H9 (cell line): Measurements from ENCODE around the gene TTR. TPM values are rescaled to one million over a fixed set of nuclear protein-coding genes. Genes with fewer than 3 reads are reported as not detected.

ENCODE experiments used
- DNase-seq: peaks from one replicate; pipeline ENCODE4 v3.0.0-alpha.2; 2017
- H2AFZ ChIP-seq: one replicate; pipeline ENCODE4 v1.6.1; 2013; ENCODE audit warnings: mild to moderate bottlenecking, low read length, control low read depth, moderate library complexity
- H2AK5ac ChIP-seq: 2 replicates; pipeline ENCODE4 v1.6.1; 2013; ENCODE audit warnings: low read length, control low read depth, mixed read lengths; ENCODE audit not compliant: insufficient read length
- H2BK120ac ChIP-seq: one replicate; pipeline ENCODE4 v1.6.1; 2013; ENCODE audit warnings: low read depth, mild to moderate bottlenecking, low read length, control low read depth, inconsistent platforms; ENCODE audit not compliant: poor library complexity, severe bottlenecking
- H2BK12ac ChIP-seq: 2 replicates; pipeline ENCODE4 v1.6.1; 2013; ENCODE audit warnings: low read length, control low read depth, mixed read lengths, low read depth; ENCODE audit not compliant: insufficient read length
- H2BK15ac ChIP-seq: 2 replicates; pipeline ENCODE4 v1.6.1; 2013; ENCODE audit warnings: low read depth, low read length, control low read depth
- H2BK20ac ChIP-seq: one replicate; pipeline ENCODE4 v1.6.1; 2013; ENCODE audit warnings: low read depth, mild to moderate bottlenecking, low read length, control low read depth, inconsistent platforms; ENCODE audit not compliant: poor library complexity, severe bottlenecking
- H2BK5ac ChIP-seq: 2 replicates; pipeline ENCODE4 v1.6.1; 2013; ENCODE audit warnings: low read length, control low read depth, mixed read lengths; ENCODE audit not compliant: insufficient read length
- H3K14ac ChIP-seq: 2 replicates; pipeline ENCODE4 v1.6.1; 2013; ENCODE audit warnings: low read length, control low read depth; ENCODE audit not compliant: insufficient read depth
- H3K18ac ChIP-seq: 2 replicates; pipeline ENCODE4 v1.6.1; 2013; ENCODE audit warnings: low read depth, mild to moderate bottlenecking, mixed read lengths, low read length, control low read depth; ENCODE audit not compliant: insufficient read length
- H3K23ac ChIP-seq: 2 replicates; pipeline ENCODE4 v1.6.1; 2013; ENCODE audit warnings: low read length, control low read depth, mixed read lengths, low read depth; ENCODE audit not compliant: insufficient read length
- H3K23me2 ChIP-seq: 2 replicates; pipeline ENCODE4 v1.6.1; 2013; ENCODE audit warnings: low read depth, mild to moderate bottlenecking, mixed read lengths, low read length, control low read depth; ENCODE audit not compliant: insufficient read length, poor library complexity, severe bottlenecking
- H3K27ac ChIP-seq: 2 replicates; pipeline ENCODE4 v1.5.1; 2013; ENCODE audit warnings: low read length, control low read depth, mixed read lengths, low read depth; ENCODE audit not compliant: insufficient read length
- H3K27me3 ChIP-seq: 2 replicates; pipeline ENCODE4 v1.6.1; 2013; ENCODE audit warnings: low read length, control low read depth, inconsistent platforms; ENCODE audit not compliant: insufficient read depth
- H3K4ac ChIP-seq: 2 replicates; pipeline ENCODE4 v1.6.1; 2013; ENCODE audit warnings: low read depth, mild to moderate bottlenecking, control low read depth, inconsistent platforms, low read length, moderate library complexity
- H3K4me1 ChIP-seq: 2 replicates; pipeline ENCODE4 v1.6.1; 2013; ENCODE audit warnings: low read length, control low read depth, inconsistent platforms; ENCODE audit not compliant: insufficient read depth
- H3K4me2 ChIP-seq: 2 replicates; pipeline ENCODE4 v1.6.1; 2013; ENCODE audit warnings: low read length, control low read depth, mixed read lengths; ENCODE audit not compliant: insufficient read length, insufficient read depth
- H3K56ac ChIP-seq: 2 replicates; pipeline ENCODE4 v1.6.1; 2013; ENCODE audit warnings: low read depth, mild to moderate bottlenecking, mixed read lengths, low read length, control low read depth; ENCODE audit not compliant: insufficient read length
- H3K79me1 ChIP-seq: 2 replicates; pipeline ENCODE4 v1.6.1; 2013; ENCODE audit warnings: low read depth, mild to moderate bottlenecking, moderate library complexity, low read length, control low read depth, inconsistent platforms; ENCODE audit not compliant: insufficient read depth, poor library complexity, severe bottlenecking
- H3K79me2 ChIP-seq: 2 replicates; pipeline ENCODE4 v1.6.1; 2013; ENCODE audit warnings: low read length, control low read depth, inconsistent platforms; ENCODE audit not compliant: insufficient read depth
- H3K9ac ChIP-seq: 2 replicates; pipeline ENCODE4 v1.6.1; 2013; ENCODE audit warnings: low read length, control low read depth, mixed read lengths; ENCODE audit not compliant: insufficient read length; ENCODE audit errors: extremely low read depth
- H3K9me3 ChIP-seq: one replicate; pipeline ENCODE4 v1.6.1; 2013; ENCODE audit warnings: low read depth, low read length, inconsistent platforms; ENCODE audit not compliant: control insufficient read depth
- H3T11ph ChIP-seq: one replicate; pipeline ENCODE4 v1.6.1; 2013; ENCODE audit warnings: mild to moderate bottlenecking, low read length, control low read depth, inconsistent platforms
- H4K20me1 ChIP-seq: one replicate; pipeline ENCODE4 v1.6.1; 2013; ENCODE audit not compliant: control insufficient read depth, insufficient read length, insufficient read depth
- H4K5ac ChIP-seq: 2 replicates; pipeline ENCODE4 v1.6.1; 2013; ENCODE audit warnings: low read depth, mild to moderate bottlenecking, mixed read lengths, low read length, control low read depth; ENCODE audit not compliant: insufficient read length
- H4K8ac ChIP-seq: replicated peaks from 2 replicates; pipeline ENCODE4 v1.6.1; 2013; ENCODE audit warnings: low read length, control low read depth, mixed read lengths, low read depth; ENCODE audit not compliant: insufficient read length
- H4K91ac ChIP-seq: 2 replicates; pipeline ENCODE4 v1.6.1; 2013; ENCODE audit warnings: low read depth, mild to moderate bottlenecking, moderate library complexity, mixed read lengths, low read length, control low read depth; ENCODE audit not compliant: insufficient read length
- H3K27ac Mint-ChIP-seq, 3 experiments: 2 replicates in 2 of 3; 3 replicates in 1 of 3; pipeline ENCODE4 v1.8.0; 2020 to 2021; ENCODE audit warnings: mixed read lengths in 3 of 3, mild to moderate bottlenecking in 1 of 3, moderate library complexity in 1 of 3
- H3K27me3 Mint-ChIP-seq: 2 replicates; pipeline ENCODE4 v1.8.0; 2021; ENCODE audit warnings: low read depth, mild to moderate bottlenecking, moderate library complexity, mixed read lengths
- H3K36me3 Mint-ChIP-seq, 3 experiments: 2 replicates in 2 of 3; 3 replicates in 1 of 3; pipeline ENCODE4 v1.8.0; 2020 to 2021; ENCODE audit warnings: low read depth in 3 of 3, mixed read lengths in 3 of 3; ENCODE audit not compliant: insufficient read depth in 1 of 3
- H3K4me1 Mint-ChIP-seq, 2 experiments: 2 replicates each; pipeline ENCODE4 v1.8.0; 2020; ENCODE audit warnings: mixed read lengths in 2 of 2
- H3K4me3 Mint-ChIP-seq, 2 experiments: 2 replicates in 1 of 2; 3 replicates in 1 of 2; pipeline ENCODE4 v1.8.0; 2020 to 2021; ENCODE audit warnings: mild to moderate bottlenecking in 2 of 2, mixed read lengths in 2 of 2, moderate library complexity in 1 of 2
- H3K9me3 Mint-ChIP-seq, 2 experiments: 2 replicates in 1 of 2; 3 replicates in 1 of 2; pipeline ENCODE4 v1.8.0; 2020; ENCODE audit warnings: mild to moderate bottlenecking in 2 of 2, mixed read lengths in 2 of 2, moderate library complexity in 1 of 2
- CTCF ChIP-seq: fragments of 200-600 bp; sonication (generic); conservative IDR thresholded peaks from 3 replicates; pipeline ENCODE4 v1.8.0; 2021; ENCODE audit warnings: antibody characterized with exemption, mild to moderate bottlenecking
- WGBS: extraction: QIAGEN DNeasy Blood & Tissue Kit; methylation state at CpG from one replicate; pipeline ENCODE4 v1.1.7; 2013; ENCODE audit warnings: missing lambda C conversion rate, low lambda C conversion rate, mixed read lengths; ENCODE audit not compliant: insufficient read length; ENCODE audit errors: extremely low coverage; 5-methylcytosine and 5-hydroxymethylcytosine counted together
- total RNA-seq: library from RNA; stranded (reverse); gene quantifications from 2 replicates; pipeline ENCODE4 v1.2.1, GENCODE V29; 2021

Gene TTR
- total RNA-seq, 1 experiment from 2014 or later = not detected

- no peaks in the 10 kb centered on the region for H3K23me2 ChIP-seq
- no CpG with 5 or more reads among the region's 4 CpGs for WGBS
Measured at GRCh38 chr18:31581498-31582197, 10.0 kb upstream of the TTR start.

More at GRCh38 chr18:31581498-31582197, 10.0 kb upstream of the TTR start:
- Histone ChIP-seq H2BK120ac (no peak overlapping the region), H3K4me1 (no peaks in the 10 kb centered on the region), H3K56ac (no peak overlapping the region), H2BK12ac (no peak overlapping the region), H3K79me1 (no peaks in the 10 kb centered on the region), H3K4ac (no peak overlapping the region), H3K9ac (no peak overlapping the region), H2AK5ac (no peak overlapping the region), H2BK5ac (no peak overlapping the region), H3K4me2 (no peak overlapping the region), H3K14ac (no peak overlapping the region), H3K18ac (no peak overlapping the region), H4K91ac (no peak overlapping the region), H3K23ac (no peak overlapping the region), H4K8ac (no peak overlapping the region), H3T11ph (no peak overlapping the region), H2BK15ac (no peak overlapping the region), H2AFZ (no peak overlapping the region), H2BK20ac (no peak overlapping the region), H3K9me3 (no peaks in the 10 kb centered on the region), H4K5ac (no peak overlapping the region), H3K27ac (no peak overlapping the region), H4K20me1 (no peaks in the 10 kb centered on the region), H3K27me3 (no peaks in the 10 kb centered on the region), H3K79me2 (no peaks in the 10 kb centered on the region)
- Mint-ChIP-seq H3K9me3 (no peaks in the 10 kb centered on the region), H3K36me3 (no peaks in the 10 kb centered on the region), H3K27me3 (no peaks in the 10 kb centered on the region), H3K27ac (no peak overlapping the region), H3K4me3 (no peak overlapping the region), H3K4me1 (no peaks in the 10 kb centered on the region)
- no peak for TF ChIP-seq CTCF
- no peak for DNase-seq
